CD4-positive, CD25-positive, alpha-beta regulatory T cell (primary cell): Measurements from ENCODE around the gene ZNF501. TPM values are rescaled to one million over a fixed set of nuclear protein-coding genes. Genes with fewer than 3 reads are reported as not detected.

Experiments
- ATAC-seq, 2 donors: fragments of 150-1000 bp; cut with Tn5 transposase; one replicate each; pipeline ENCODE4 v1.10.0; 2021; ENCODE audit warnings: low read depth in 2 of 2, moderate number of reproducible peaks in 2 of 2, moderate library complexity in 1 of 2
- DNase-seq, 3 donors: peaks; one replicate each; pipeline versions ENCODE4 v3.0.0 to v3.0.0-alpha.2; 2012 to 2022; ENCODE audit warnings: mixed read lengths in 1 of 3
- H3K27ac ChIP-seq: one replicate; pipeline ENCODE4 v1.7.0; 2013; ENCODE audit warnings: mild to moderate bottlenecking, low read length; ENCODE audit not compliant: insufficient read depth, poor library complexity, severe bottlenecking
- H3K27me3 ChIP-seq: one replicate; pipeline ENCODE4 v1.7.0; 2013; ENCODE audit warnings: low read length; ENCODE audit not compliant: control insufficient read depth, insufficient read depth
- H3K36me3 ChIP-seq: one replicate; pipeline ENCODE4 v1.7.0; 2013; ENCODE audit warnings: mild to moderate bottlenecking, low read length, moderate library complexity; ENCODE audit not compliant: control insufficient read depth, insufficient read depth
- H3K4me1 ChIP-seq: 2 replicates; pipeline ENCODE4 v1.7.0; 2013; ENCODE audit warnings: mild to moderate bottlenecking, low read length; ENCODE audit not compliant: insufficient read depth, control insufficient read depth, poor library complexity, severe bottlenecking
- H3K4me3 ChIP-seq: one replicate; pipeline ENCODE4 v1.7.0; 2013; ENCODE audit warnings: low read depth, mild to moderate bottlenecking, low read length, moderate library complexity
- H3K9me3 ChIP-seq, 2 experiments: 1 replicate in 1 of 2; 2 replicates in 1 of 2; pipeline ENCODE4 v1.7.0; 2013; ENCODE audit warnings: low read length in 2 of 2, mild to moderate bottlenecking in 1 of 2, moderate library complexity in 1 of 2; ENCODE audit not compliant: control insufficient read depth in 2 of 2
- H3K27ac Mint-ChIP-seq, 3 donors: one replicate each; pipeline ENCODE4 v1.8.0; 2020 to 2022; ENCODE audit warnings: mild to moderate bottlenecking in 3 of 3, mixed read lengths in 3 of 3, moderate library complexity in 2 of 3
- H3K27me3 Mint-ChIP-seq: one replicate; pipeline ENCODE4 v1.8.0; 2022; ENCODE audit warnings: mild to moderate bottlenecking, mixed read lengths
- H3K36me3 Mint-ChIP-seq: one replicate; pipeline ENCODE4 v1.8.0; 2020; ENCODE audit warnings: mixed read lengths
- H3K4me1 Mint-ChIP-seq, 4 donors: one replicate each; pipeline ENCODE4 v1.8.0; 2020 to 2022; ENCODE audit warnings: mixed read lengths in 4 of 4, mild to moderate bottlenecking in 1 of 4
- H3K4me3 Mint-ChIP-seq, 4 donors: one replicate each; pipeline ENCODE4 v1.8.0; 2020 to 2022; ENCODE audit warnings: mild to moderate bottlenecking in 4 of 4, mixed read lengths in 4 of 4, moderate library complexity in 3 of 4
- H3K9me3 Mint-ChIP-seq, 7 donors: one replicate each; pipeline ENCODE4 v1.8.0; 2020 to 2022; ENCODE audit warnings: mixed read lengths in 7 of 7, mild to moderate bottlenecking in 3 of 7, moderate library complexity in 2 of 7
- polyA plus RNA-seq, 4 donors: library from polyadenylated mRNA; unstranded; fragments of 300-500 nt; fragmentation: Illumina TruSeq; gene quantifications; one replicate each; pipeline ENCODE4 v1.2.3, GENCODE V29; 2021
- total RNA-seq: library from RNA; stranded (reverse); gene quantifications from one replicate; pipeline ENCODE4 v1.2.3, GENCODE V29; 2022

ZNF501 gene
- total and polyA plus RNA-seq, 5 donors from 2014 or later = 0.67 to 2.9 (median 2.2) TPM

DNA sequence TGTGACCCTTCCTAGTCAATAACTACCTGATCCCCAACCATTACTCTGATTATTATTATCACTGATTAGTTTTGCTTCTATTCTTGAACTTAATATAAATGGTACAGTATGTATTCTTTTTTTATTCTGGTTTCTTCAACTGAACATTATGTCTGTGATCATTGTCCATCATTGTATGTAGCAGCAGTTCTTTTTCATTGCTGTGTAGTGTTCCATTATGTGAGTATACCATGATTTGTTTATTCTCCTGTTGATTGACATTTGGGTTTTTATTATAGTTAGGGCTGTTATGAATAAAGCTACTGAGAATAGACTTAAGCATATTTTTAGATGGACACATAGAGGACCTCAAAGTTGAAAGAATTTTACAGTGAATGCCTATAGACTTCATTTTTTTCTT lies 34.8 kb downstream of the ZNF501 start:
- ATAC-seq (no peak), DNase-seq (no peak)
- no peaks in the 10 kb centered on the region for H3K27me3 ChIP-seq
- Mint-ChIP-seq H3K36me3 (peaks cover 11% of the 10 kb centered on the region), H3K9me3 (peaks cover 0 to 16% (median 2%) of the 10 kb centered on the region in 7 donors), H3K4me3 (peak overlapping the region in 1 of 4 donors; percentile 34), H3K27ac (no peak overlapping the region), H3K4me1 (peaks cover 13 to 25% (median 15%) of the 10 kb centered on the region in 4 donors), H3K27me3 (no peaks in the 10 kb centered on the region)
- no peak overlapping the region for H3K27ac ChIP-seq
- no peaks in the 10 kb centered on the region for H3K9me3 ChIP-seq
- H3K36me3 ChIP-seq = no peaks in the 10 kb centered on the region
- no peak overlapping the region for H3K4me3 ChIP-seq
- H3K4me1 ChIP-seq = peaks cover 10% of the 10 kb centered on the region

DNA sequence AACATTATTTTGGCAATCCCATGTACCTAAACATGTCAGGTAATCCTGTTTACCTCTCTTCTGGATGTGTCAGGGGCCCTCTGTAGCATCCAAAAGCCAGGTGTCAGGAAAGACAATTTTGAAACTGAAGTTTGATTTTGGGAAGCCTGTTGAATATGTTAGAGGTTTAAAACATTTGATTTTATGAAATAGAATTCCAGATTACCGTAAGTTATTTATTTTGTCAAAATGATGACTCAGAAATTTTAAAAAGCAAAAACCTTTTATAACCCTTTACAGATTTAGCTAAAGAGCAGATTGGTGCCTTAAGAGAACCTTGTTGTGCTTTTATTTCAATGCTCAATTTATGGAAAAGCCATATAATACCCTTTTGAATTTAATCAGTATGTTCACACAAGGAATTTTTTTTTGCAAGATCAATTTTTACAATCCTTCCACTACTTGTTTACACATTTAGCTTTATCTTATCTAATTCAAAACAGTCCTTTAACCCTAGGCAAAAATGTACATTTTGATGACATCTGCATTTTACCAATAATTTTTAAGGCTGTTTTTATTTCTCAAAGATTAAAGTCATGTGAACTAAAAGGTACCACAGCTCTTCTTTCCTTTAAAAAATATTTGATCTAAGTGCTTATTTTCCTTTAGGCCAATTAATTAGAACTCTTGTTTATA lies 42.1 kb downstream of the ZNF501 start:
- ATAC-seq (no peak), DNase-seq (no peak)
- peaks cover 21% of the 10 kb centered on the region for H3K36me3 Mint-ChIP-seq

DNA sequence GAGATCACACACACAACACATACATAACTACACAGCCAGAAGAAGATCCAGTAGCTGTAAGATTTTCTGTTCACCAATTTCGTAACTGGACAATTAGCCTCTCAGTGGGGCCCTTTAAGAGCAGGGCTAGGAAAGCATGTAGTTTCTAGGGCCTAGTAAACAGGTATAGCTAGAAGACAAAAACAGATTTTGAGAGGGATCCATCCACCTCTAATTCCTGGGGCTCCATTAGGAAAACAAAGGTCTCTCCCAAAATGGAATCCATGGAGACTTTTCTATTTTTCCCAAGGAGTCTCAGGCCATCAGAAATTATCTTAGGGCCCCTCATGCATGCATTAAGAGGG lies 42.6 kb downstream of the ZNF501 start:
- Histone ChIP-seq H3K27me3 (no peaks in the 10 kb centered on the region), H3K27ac (no peak overlapping the region), H3K4me3 (no peak overlapping the region), H3K9me3 (peaks cover 9 to 13% of the 10 kb centered on the region in 2 experiments), H3K36me3 (no peaks in the 10 kb centered on the region), H3K4me1 (no peaks in the 10 kb centered on the region)
- DNase-seq = no peak
- peak overlapping the region in 1 of 3 donors; percentile 16 for H3K27ac Mint-ChIP-seq
- H3K4me3 Mint-ChIP-seq = no peak overlapping the region
- peaks cover 0 to 23% (median 4%) of the 10 kb centered on the region in 7 donors for H3K9me3 Mint-ChIP-seq
- H3K36me3 Mint-ChIP-seq = peaks cover 19% of the 10 kb centered on the region
- H3K27me3 Mint-ChIP-seq = no peaks in the 10 kb centered on the region
- H3K4me1 Mint-ChIP-seq = peaks cover 0 to 2% (median 0%) of the 10 kb centered on the region in 4 donors
- no peak for ATAC-seq

More for the DNA sequence above, 42.1 kb downstream of the ZNF501 start:
- Mint-ChIP-seq H3K27ac (peak overlapping the region in 1 of 3 donors; percentile 16), H3K4me1 (peaks cover 0 to 2% (median 0%) of the 10 kb centered on the region in 4 donors), H3K27me3 (no peaks in the 10 kb centered on the region), H3K9me3 (peaks cover 0 to 23% (median 4%) of the 10 kb centered on the region in 7 donors), H3K4me3 (no peak overlapping the region)
- Histone ChIP-seq H3K27ac (no peak overlapping the region), H3K27me3 (no peaks in the 10 kb centered on the region), H3K4me1 (no peaks in the 10 kb centered on the region), H3K9me3 (peaks cover 9 to 13% of the 10 kb centered on the region in 2 experiments), H3K36me3 (no peaks in the 10 kb centered on the region), H3K4me3 (no peak overlapping the region)

DNA sequence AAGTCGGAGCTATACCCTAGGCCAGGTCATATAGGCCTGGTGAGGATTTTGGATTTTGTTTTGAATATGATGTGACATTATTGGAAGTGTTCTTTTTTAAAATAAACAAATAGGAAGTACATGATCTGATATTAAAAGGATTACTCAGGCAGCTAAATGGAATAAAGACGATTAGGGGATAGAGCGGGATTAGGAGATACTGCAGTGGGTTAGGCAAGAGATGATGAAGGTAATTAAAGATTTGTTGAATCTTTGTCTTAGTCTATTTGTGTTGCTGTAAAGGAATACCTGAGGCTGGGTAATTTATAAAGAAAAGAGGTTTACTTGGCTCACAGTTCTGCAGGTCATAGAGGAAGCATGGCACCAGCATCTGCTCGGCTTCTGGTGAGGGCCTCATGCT lies 53.5 kb downstream of the ZNF501 start:
- no peak overlapping the region for H3K4me3 Mint-ChIP-seq
- H3K4me1 Mint-ChIP-seq = no peaks in the 10 kb centered on the region
- H3K36me3 Mint-ChIP-seq = peaks cover 4% of the 10 kb centered on the region
- H3K9me3 Mint-ChIP-seq = peaks cover 0 to 4% (median 0%) of the 10 kb centered on the region in 7 donors
- H3K27me3 ChIP-seq = no peaks in the 10 kb centered on the region
- no peaks in the 10 kb centered on the region for H3K4me1 ChIP-seq
- H3K27me3 Mint-ChIP-seq = no peaks in the 10 kb centered on the region
- no peak for DNase-seq
- H3K4me3 ChIP-seq = no peak overlapping the region
- no peaks in the 10 kb centered on the region for H3K36me3 ChIP-seq
- peak overlapping the region in 1 of 3 donors; percentile 11 for H3K27ac Mint-ChIP-seq
- H3K27ac ChIP-seq = no peak overlapping the region
- no peak for ATAC-seq
- no peaks in the 10 kb centered on the region for H3K9me3 ChIP-seq

Other genes starting within 250 kb of the ZNF501 start
- 1.2 TPM for gene ZKSCAN7, start 174.4 kb upstream of the ZNF501 start, total RNA-seq
- 1 to 10 TPM; 1.6 to 3.0 (median 1.9) TPM for gene ZKSCAN7, start 174.4 kb upstream of the ZNF501 start, polyA plus RNA-seq
- not detected for gene ZNF660, start 144.7 kb upstream of the ZNF501 start, total RNA-seq
- under 1 TPM in 1 of 4 donors, not detected in 3; 0.83 TPM for gene ZNF660, start 144.7 kb upstream of the ZNF501 start, polyA plus RNA-seq
- gene ZNF197, start 104.6 kb upstream of the ZNF501 start, total RNA-seq = 6.6 TPM
- 1 to 10 TPM; 3.7 to 4.9 (median 4.3) TPM for gene ZNF197, start 104.6 kb upstream of the ZNF501 start, polyA plus RNA-seq
- gene ZNF35, start 80.9 kb upstream of the ZNF501 start, total RNA-seq = 0.96 TPM
- 1 to 10 TPM in 1 of 4 donors, under 1 TPM in 2, not detected in 1; 0.52 to 1.2 (median 0.87) TPM for gene ZNF35, start 80.9 kb upstream of the ZNF501 start, polyA plus RNA-seq
- gene ZNF502, start 17.0 kb upstream of the ZNF501 start, total RNA-seq = 0.94 TPM
- gene ZNF502, start 17.0 kb upstream of the ZNF501 start, polyA plus RNA-seq = 1 to 10 TPM; 1.3 to 4.2 (median 1.8) TPM
- gene KIAA1143, start 32.0 kb downstream of the ZNF501 start, total RNA-seq = 31.3 TPM
- gene KIAA1143, start 32.0 kb downstream of the ZNF501 start, polyA plus RNA-seq = 10 to 100 TPM; 22.8 to 30.9 (median 27.9) TPM
- 1.1 TPM for gene KIF15, start 32.2 kb downstream of the ZNF501 start, total RNA-seq
- gene KIF15, start 32.2 kb downstream of the ZNF501 start, polyA plus RNA-seq = under 1 TPM; 0.27 to 0.90 (median 0.55) TPM
- 15.2 TPM for gene TMEM42, start 132.3 kb downstream of the ZNF501 start, total RNA-seq
- gene TMEM42, start 132.3 kb downstream of the ZNF501 start, polyA plus RNA-seq = 10 to 100 TPM; 39.5 to 54.4 (median 44.9) TPM
- gene TGM4, start 145.0 kb downstream of the ZNF501 start, total RNA-seq = not detected
- gene TGM4, start 145.0 kb downstream of the ZNF501 start, polyA plus RNA-seq = under 1 TPM in 3 of 4 donors, not detected in 1; 0.06 to 0.14 (median 0.07) TPM
- 55.8 TPM for gene ZDHHC3, start 246.5 kb downstream of the ZNF501 start, total RNA-seq
- 10 to 100 TPM; 36.8 to 45.3 (median 39.7) TPM for gene ZDHHC3, start 246.5 kb downstream of the ZNF501 start, polyA plus RNA-seq
- 32.8 TPM for gene EXOSC7, start 246.6 kb downstream of the ZNF501 start, total RNA-seq
- 10 to 100 TPM; 42.5 to 51.7 (median 43.7) TPM for gene EXOSC7, start 246.6 kb downstream of the ZNF501 start, polyA plus RNA-seq